ENCODE data around the gene RYR1. TPM values are rescaled to one million over a fixed set of nuclear protein-coding genes. Genes with fewer than 3 reads are reported as not detected.
"Not testable (repeated sequence)": the region's sequence is repeated elsewhere in the genome, so short reads cannot be mapped to it uniquely, and the experiment has no call there.

RYR1 gene
- total RNA-seq, 1 donor from 2014 or later, result 243 TPM

GRCh38 chr19:38599722-38600121 is 166.2 kb downstream of the RYR1 start:
- Histone ChIP-seq H3K27me3 (ENCODE audit: control insufficient read depth in 3 of 3, insufficient read depth in 3 of 3, low read length in 3 of 3) (no peaks in the 10 kb centered on the region), H3K4me3 (ENCODE audit: low read length in 3 of 3) (no peak overlapping the region), H3K9me3 (ENCODE audit: control insufficient read depth in 3 of 3, low read length in 3 of 3) (no peaks in the 10 kb centered on the region), H3K9ac (ENCODE audit: low read depth in 1 of 3, low read length in 3 of 3) (no peak overlapping the region), H3K36me3 (ENCODE audit: control insufficient read depth in 3 of 3, insufficient read depth in 3 of 3, low read length in 3 of 3) (no peaks in the 10 kb centered on the region), H3K27ac (ENCODE audit: low read depth, low read length) (no peak overlapping the region), H3K4me1 (ENCODE audit: control insufficient read depth in 3 of 3, insufficient read depth in 3 of 3, low read length in 3 of 3) (peaks cover 0 to 3% (median 3%) of the 10 kb centered on the region in 3 donors)

GRCh38 chr19:38602856-38603255 is 169.4 kb downstream of the RYR1 start:
- not testable (repeated sequence) for H3K36me3 ChIP-seq (ENCODE audit: control insufficient read depth in 3 of 3, insufficient read depth in 3 of 3, low read length in 3 of 3); H3K27ac ChIP-seq (ENCODE audit: low read depth, low read length); H3K4me1 ChIP-seq (ENCODE audit: control insufficient read depth in 3 of 3, insufficient read depth in 3 of 3, low read length in 3 of 3); H3K9me3 ChIP-seq (ENCODE audit: control insufficient read depth in 3 of 3, low read length in 3 of 3); H3K9ac ChIP-seq (ENCODE audit: low read depth in 1 of 3, low read length in 3 of 3); H3K4me3 ChIP-seq (ENCODE audit: low read length in 3 of 3); H3K27me3 ChIP-seq (ENCODE audit: control insufficient read depth in 3 of 3, insufficient read depth in 3 of 3, low read length in 3 of 3)

GRCh38 chr19:38606131-38606530 is 172.6 kb downstream of the RYR1 start:
- Histone ChIP-seq H3K27ac (ENCODE audit: low read depth, low read length) (no peak overlapping the region), H3K9me3 (ENCODE audit: control insufficient read depth in 3 of 3, low read length in 3 of 3) (no peaks in the 10 kb centered on the region), H3K4me1 (ENCODE audit: control insufficient read depth in 3 of 3, insufficient read depth in 3 of 3, low read length in 3 of 3) (no peaks in the 10 kb centered on the region), H3K27me3 (ENCODE audit: control insufficient read depth in 3 of 3, insufficient read depth in 3 of 3, low read length in 3 of 3) (peaks cover 0 to 3% (median 0%) of the 10 kb centered on the region in 3 donors), H3K4me3 (ENCODE audit: low read length in 3 of 3) (no peak overlapping the region), H3K9ac (ENCODE audit: low read depth in 1 of 3, low read length in 3 of 3) (no peak overlapping the region), H3K36me3 (ENCODE audit: control insufficient read depth in 3 of 3, insufficient read depth in 3 of 3, low read length in 3 of 3) (no peaks in the 10 kb centered on the region)

GRCh38 chr19:38614289-38614688 is 180.8 kb downstream of the RYR1 start:
- no peak overlapping the region for H3K27ac ChIP-seq (ENCODE audit: low read depth, low read length)
- peaks cover 0 to 2% (median 0%) of the 10 kb centered on the region in 3 donors for H3K36me3 ChIP-seq (ENCODE audit: control insufficient read depth in 3 of 3, insufficient read depth in 3 of 3, low read length in 3 of 3)
- H3K9me3 ChIP-seq (ENCODE audit: control insufficient read depth in 3 of 3, low read length in 3 of 3), result no peaks in the 10 kb centered on the region
- peaks cover 8 to 16% (median 9%) of the 10 kb centered on the region in 3 donors for H3K4me1 ChIP-seq (ENCODE audit: control insufficient read depth in 3 of 3, insufficient read depth in 3 of 3, low read length in 3 of 3)
- H3K27me3 ChIP-seq (ENCODE audit: control insufficient read depth in 3 of 3, insufficient read depth in 3 of 3, low read length in 3 of 3), result no peaks in the 10 kb centered on the region
- no peak overlapping the region for H3K9ac ChIP-seq (ENCODE audit: low read depth in 1 of 3, low read length in 3 of 3)
- H3K4me3 ChIP-seq (ENCODE audit: low read length in 3 of 3), result no peak overlapping the region

- no peak overlapping the region for H3K27ac ChIP-seq (ENCODE audit: low read depth, low read length)
- peaks cover under 1 to 6% (median under 1%) of the 10 kb centered on the region in 3 donors for H3K36me3 ChIP-seq (ENCODE audit: control insufficient read depth in 3 of 3, insufficient read depth in 3 of 3, low read length in 3 of 3)
- H3K9me3 ChIP-seq (ENCODE audit: control insufficient read depth in 3 of 3, low read length in 3 of 3), result no peaks in the 10 kb centered on the region
- no peak overlapping the region for H3K9ac ChIP-seq (ENCODE audit: low read depth in 1 of 3, low read length in 3 of 3)
- peaks cover 15 to 24% (median 16%) of the 10 kb centered on the region in 3 donors for H3K4me1 ChIP-seq (ENCODE audit: control insufficient read depth in 3 of 3, insufficient read depth in 3 of 3, low read length in 3 of 3)
- H3K4me3 ChIP-seq (ENCODE audit: low read length in 3 of 3), result no peak overlapping the region
- H3K27me3 ChIP-seq (ENCODE audit: control insufficient read depth in 3 of 3, insufficient read depth in 3 of 3, low read length in 3 of 3), result no peaks in the 10 kb centered on the region
Measured at GRCh38 chr19:38615007-38615581, 181.6 kb downstream of the RYR1 start.

GRCh38 chr19:38616265-38616664 is 182.8 kb downstream of the RYR1 start:
- Histone ChIP-seq H3K36me3 (ENCODE audit: control insufficient read depth in 3 of 3, insufficient read depth in 3 of 3, low read length in 3 of 3) (peaks cover 11 to 13% (median 12%) of the 10 kb centered on the region in 3 donors), H3K4me3 (ENCODE audit: low read length in 3 of 3) (no peak overlapping the region), H3K4me1 (ENCODE audit: control insufficient read depth in 3 of 3, insufficient read depth in 3 of 3, low read length in 3 of 3) (peaks cover 19 to 30% (median 19%) of the 10 kb centered on the region in 3 donors), H3K9me3 (ENCODE audit: control insufficient read depth in 3 of 3, low read length in 3 of 3) (no peaks in the 10 kb centered on the region), H3K9ac (ENCODE audit: low read depth in 1 of 3, low read length in 3 of 3) (no peak overlapping the region), H3K27ac (ENCODE audit: low read depth, low read length) (no peak overlapping the region), H3K27me3 (ENCODE audit: control insufficient read depth in 3 of 3, insufficient read depth in 3 of 3, low read length in 3 of 3) (no peaks in the 10 kb centered on the region)

GRCh38 chr19:38617283-38617763 is 183.8 kb downstream of the RYR1 start:
- Histone ChIP-seq H3K9ac (ENCODE audit: low read depth in 1 of 3, low read length in 3 of 3) (no peak overlapping the region), H3K27ac (ENCODE audit: low read depth, low read length) (no peak overlapping the region), H3K9me3 (ENCODE audit: control insufficient read depth in 3 of 3, low read length in 3 of 3) (no peaks in the 10 kb centered on the region), H3K36me3 (ENCODE audit: control insufficient read depth in 3 of 3, insufficient read depth in 3 of 3, low read length in 3 of 3) (peaks cover 21 to 24% (median 22%) of the 10 kb centered on the region in 3 donors), H3K4me1 (ENCODE audit: control insufficient read depth in 3 of 3, insufficient read depth in 3 of 3, low read length in 3 of 3) (peaks cover 21 to 34% (median 22%) of the 10 kb centered on the region in 3 donors), H3K4me3 (ENCODE audit: low read length in 3 of 3) (peak overlapping the region in 1 of 3 donors; percentile 93), H3K27me3 (ENCODE audit: control insufficient read depth in 3 of 3, insufficient read depth in 3 of 3, low read length in 3 of 3) (no peaks in the 10 kb centered on the region)

- H3K36me3 ChIP-seq (ENCODE audit: control insufficient read depth in 3 of 3, insufficient read depth in 3 of 3, low read length in 3 of 3), result peaks cover 23 to 24% (median 24%) of the 10 kb centered on the region in 3 donors
- peak within 1 kb of the TSS; percentile 69 to 94 (median 93) for H3K9ac ChIP-seq (ENCODE audit: low read depth in 1 of 3, low read length in 3 of 3)
- peaks cover 21 to 34% (median 22%) of the 10 kb centered on the region in 3 donors for H3K4me1 ChIP-seq (ENCODE audit: control insufficient read depth in 3 of 3, insufficient read depth in 3 of 3, low read length in 3 of 3)
- no peaks in the 10 kb centered on the region for H3K9me3 ChIP-seq (ENCODE audit: control insufficient read depth in 3 of 3, low read length in 3 of 3)
- H3K27ac ChIP-seq (ENCODE audit: low read depth, low read length), result peak within 1 kb of the TSS; percentile 48
- peak within 1 kb of the TSS; percentile 87 to 100 (median 93) for H3K4me3 ChIP-seq (ENCODE audit: low read length in 3 of 3)
- H3K27me3 ChIP-seq (ENCODE audit: control insufficient read depth in 3 of 3, insufficient read depth in 3 of 3, low read length in 3 of 3), result no peaks in the 10 kb centered on the region
Measured at GRCh38 chr19:38617764-38618589, 184.5 kb downstream of the RYR1 start, which contains the start of gene MAP4K1. MAP4K1 (minus strand) TSS chr19:38617953; CDS start chr19:38617895, 58 bp downstream.

GRCh38 chr19:38618590-38619360 is 185.3 kb downstream of the RYR1 start, which contains the start of gene EIF3K:
EIF3K (plus strand) TSS chr19:38619188; CDS start chr19:38619269, 81 bp downstream.
- Histone ChIP-seq H3K9me3 (ENCODE audit: control insufficient read depth in 3 of 3, low read length in 3 of 3) (no peaks in the 10 kb centered on the region), H3K27ac (ENCODE audit: low read depth, low read length) (peak within 1 kb of the TSS; percentile 95), H3K4me3 (ENCODE audit: low read length in 3 of 3) (peak within 1 kb of the TSS; percentile 93 to 100 (median 99)), H3K4me1 (ENCODE audit: control insufficient read depth in 3 of 3, insufficient read depth in 3 of 3, low read length in 3 of 3) (peaks cover 21 to 34% (median 22%) of the 10 kb centered on the region in 3 donors), H3K9ac (ENCODE audit: low read depth in 1 of 3, low read length in 3 of 3) (peak within 1 kb of the TSS; percentile 97 to 100 (median 97)), H3K36me3 (ENCODE audit: control insufficient read depth in 3 of 3, insufficient read depth in 3 of 3, low read length in 3 of 3) (peaks cover 27% of the 10 kb centered on the region in 3 donors), H3K27me3 (ENCODE audit: control insufficient read depth in 3 of 3, insufficient read depth in 3 of 3, low read length in 3 of 3) (no peaks in the 10 kb centered on the region)

Data from skeletal muscle tissue (tissue), 4 donors.